Testis (tissue), 3 donors: ENCODE data around the gene GORASP1. TPM values are rescaled to one million over a fixed set of nuclear protein-coding genes. Genes with fewer than 3 reads are reported as not detected.

ENCODE experiments used
- DNase-seq: peaks from one replicate; pipeline ENCODE4 v3.0.0-alpha.2; 2019
- H3K27ac ChIP-seq, 2 donors: fragments of 200-600 bp; sonication (generic); one replicate each; pipeline ENCODE4 v1.5.1; 2019
- H3K27me3 ChIP-seq: fragments of 200-600 bp; sonication (generic); one replicate; pipeline ENCODE4 v1.5.1; 2019
- H3K36me3 ChIP-seq: fragments of 200-600 bp; sonication (generic); one replicate; pipeline ENCODE4 v1.5.1; 2017; ENCODE audit warnings: low read depth; ENCODE audit errors: missing control alignments
- H3K4me1 ChIP-seq: fragments of 200-600 bp; sonication (generic); one replicate; pipeline ENCODE4 v1.5.1; 2019
- H3K4me3 ChIP-seq, 2 donors: fragments of 200-600 bp; sonication (generic); one replicate each; pipeline ENCODE4 v1.5.1; 2017 to 2019
- H3K9me3 ChIP-seq: fragments of 200-600 bp; sonication (generic); one replicate; pipeline ENCODE4 v1.5.1; 2017
- POLR2A ChIP-seq: fragments of 450-650 bp; IDR thresholded peaks from one replicate; pipeline ENCODE4 v1.6.1; 2017; ENCODE audit warnings: antibody characterized with exemption, mild to moderate bottlenecking, moderate library complexity
- WGBS, 2 donors: methylation state at CpG; one replicate each; pipeline ENCODE4 v1.1.5; 2018; 5-methylcytosine and 5-hydroxymethylcytosine counted together
- intact Hi-C: fragments of 100-400 bp; cut with DNase I; formaldehyde crosslinking; loops from one replicate; pipeline ENCODE4 v1.15.1; 2023; ENCODE audit warnings: low total_unique reads
- polyA plus RNA-seq: library from polyadenylated mRNA; stranded (reverse); fragments of 350-450 nt; fragmentation: Illumina TruSeq; extraction: RNeasy Lipid Tissue Mini Kit (QIAGEN cat#74804); gene quantifications from one replicate; pipeline ENCODE4 v1.2.3, GENCODE V29; 2014; ENCODE audit warnings: low read depth, low replicate concordance; ENCODE audit not compliant: insufficient read depth
- total RNA-seq, 2 donors: library from RNA; depleted of rRNA; stranded (reverse); fragments of >200 nt; gene quantifications; one replicate each; pipeline ENCODE4 v1.2.3, GENCODE V29; 2016
- TF ChIP-seq, protein P1 (sequence below), 3 experiments: fragments of 450-650 bp in 2 of 3; fragments of 200-600 bp in 1 of 3; sonication (generic) in 1 of 3; IDR thresholded peaks; one replicate each; pipeline ENCODE4 v1.5.1; 2016 to 2019; ENCODE audit warnings: antibody characterized with exemption in 3 of 3, mild to moderate bottlenecking in 2 of 3, moderate library complexity in 1 of 3

GORASP1 gene
- total and polyA plus RNA-seq, 3 donors from 2014 or later = 69.5 to 92.1 (median 75.3) TPM

DNA sequence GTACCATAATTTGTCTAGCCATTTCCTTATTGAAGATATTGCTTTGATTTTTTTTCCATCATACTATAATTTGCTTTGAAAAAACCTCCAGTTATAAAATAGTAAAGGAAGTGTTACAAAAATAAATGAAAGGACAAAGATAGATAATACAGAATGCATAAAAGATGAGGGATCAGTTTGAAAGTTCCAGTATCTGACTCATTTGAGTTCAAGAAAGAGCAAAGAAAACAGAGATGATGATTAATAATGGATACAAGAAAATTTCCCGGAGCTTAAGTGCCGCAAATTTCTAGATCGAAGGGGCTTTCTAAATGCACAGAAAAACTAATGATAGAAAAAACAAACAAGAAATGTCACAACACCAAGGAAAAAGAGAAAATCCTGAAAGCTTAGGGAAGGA, 51.3 kb downstream of the GORASP1 start:
- H3K27ac ChIP-seq = no peak overlapping the region
- no peak for DNase-seq

DNA sequence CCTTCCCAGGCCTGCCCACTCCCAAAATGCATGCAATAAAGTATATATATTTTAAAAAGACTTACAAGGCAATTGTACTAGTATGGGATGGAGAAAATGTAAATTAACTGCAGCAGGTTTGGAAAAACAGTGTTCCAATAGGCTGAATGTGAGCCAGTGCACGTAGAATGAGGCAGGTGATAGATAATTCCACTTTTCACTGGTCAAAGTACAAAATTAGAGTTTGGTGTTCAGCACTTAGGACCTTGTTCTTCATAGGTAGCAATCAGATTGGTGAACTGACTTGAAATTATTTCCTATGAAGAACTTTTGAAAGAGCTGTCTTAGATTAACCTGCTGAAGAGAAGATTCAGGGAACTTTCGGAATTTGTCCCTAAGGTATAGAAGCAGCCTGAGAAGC, 53.7 kb downstream of the GORASP1 start:
- DNase-seq = no peak
- peaks cover 12% of the 10 kb centered on the region for H3K4me1 ChIP-seq
- no peak overlapping the region for H3K27ac ChIP-seq
- WGBS, 2 donors = 69 to 70% methylated on average over 2 of the region's 2 CpGs
- no peaks in the 10 kb centered on the region for H3K27me3 ChIP-seq
- no peaks in the 10 kb centered on the region for H3K36me3 ChIP-seq
- no peak for TF ChIP-seq POLR2A
- TF ChIP-seq, protein P1, sequence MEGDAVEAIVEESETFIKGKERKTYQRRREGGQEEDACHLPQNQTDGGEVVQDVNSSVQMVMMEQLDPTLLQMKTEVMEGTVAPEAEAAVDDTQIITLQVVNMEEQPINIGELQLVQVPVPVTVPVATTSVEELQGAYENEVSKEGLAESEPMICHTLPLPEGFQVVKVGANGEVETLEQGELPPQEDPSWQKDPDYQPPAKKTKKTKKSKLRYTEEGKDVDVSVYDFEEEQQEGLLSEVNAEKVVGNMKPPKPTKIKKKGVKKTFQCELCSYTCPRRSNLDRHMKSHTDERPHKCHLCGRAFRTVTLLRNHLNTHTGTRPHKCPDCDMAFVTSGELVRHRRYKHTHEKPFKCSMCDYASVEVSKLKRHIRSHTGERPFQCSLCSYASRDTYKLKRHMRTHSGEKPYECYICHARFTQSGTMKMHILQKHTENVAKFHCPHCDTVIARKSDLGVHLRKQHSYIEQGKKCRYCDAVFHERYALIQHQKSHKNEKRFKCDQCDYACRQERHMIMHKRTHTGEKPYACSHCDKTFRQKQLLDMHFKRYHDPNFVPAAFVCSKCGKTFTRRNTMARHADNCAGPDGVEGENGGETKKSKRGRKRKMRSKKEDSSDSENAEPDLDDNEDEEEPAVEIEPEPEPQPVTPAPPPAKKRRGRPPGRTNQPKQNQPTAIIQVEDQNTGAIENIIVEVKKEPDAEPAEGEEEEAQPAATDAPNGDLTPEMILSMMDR (IDR thresholded peaks at IDR 0.05) = no peak
- no peaks in the 10 kb centered on the region for H3K9me3 ChIP-seq
- H3K4me3 ChIP-seq = no peak overlapping the region
- intact Hi-C loops = no loop called here

More for the DNA sequence above, 51.3 kb downstream of the GORASP1 start:
- 87 to 89% methylated on average over 3 of the region's 3 CpGs for WGBS, 2 donors
- intact Hi-C loops = no loop called here
- H3K4me1 ChIP-seq = peaks cover 8% of the 10 kb centered on the region
- H3K9me3 ChIP-seq = no peaks in the 10 kb centered on the region
- no peak overlapping the region for H3K4me3 ChIP-seq
- H3K36me3 ChIP-seq = no peaks in the 10 kb centered on the region
- TF ChIP-seq, protein P1 (IDR thresholded peaks at IDR 0.05) = no peak
- TF ChIP-seq POLR2A = no peak
- no peaks in the 10 kb centered on the region for H3K27me3 ChIP-seq

DNA sequence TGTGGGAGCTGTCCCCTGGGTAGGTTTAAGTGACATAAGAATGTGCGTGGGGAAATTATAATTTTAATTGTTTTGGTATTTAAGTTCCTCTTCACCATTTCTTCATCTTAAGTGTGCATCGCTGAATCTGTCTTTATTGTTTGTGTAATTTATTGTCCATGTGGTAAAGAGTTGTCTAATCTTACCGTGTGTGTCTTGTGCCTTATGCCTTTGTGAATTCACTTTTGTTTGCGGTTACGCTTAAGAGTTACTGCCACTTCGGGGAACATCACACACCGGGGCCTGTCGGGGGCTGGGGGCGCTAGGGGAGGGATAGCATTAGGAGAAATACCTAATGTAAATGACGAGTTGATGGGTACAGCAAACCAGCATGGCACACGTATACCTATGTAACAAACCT, 54.8 kb downstream of the GORASP1 start:
- WGBS, 2 donors = 0 to 3% methylated on average over 11 of the region's 11 CpGs

DNA sequence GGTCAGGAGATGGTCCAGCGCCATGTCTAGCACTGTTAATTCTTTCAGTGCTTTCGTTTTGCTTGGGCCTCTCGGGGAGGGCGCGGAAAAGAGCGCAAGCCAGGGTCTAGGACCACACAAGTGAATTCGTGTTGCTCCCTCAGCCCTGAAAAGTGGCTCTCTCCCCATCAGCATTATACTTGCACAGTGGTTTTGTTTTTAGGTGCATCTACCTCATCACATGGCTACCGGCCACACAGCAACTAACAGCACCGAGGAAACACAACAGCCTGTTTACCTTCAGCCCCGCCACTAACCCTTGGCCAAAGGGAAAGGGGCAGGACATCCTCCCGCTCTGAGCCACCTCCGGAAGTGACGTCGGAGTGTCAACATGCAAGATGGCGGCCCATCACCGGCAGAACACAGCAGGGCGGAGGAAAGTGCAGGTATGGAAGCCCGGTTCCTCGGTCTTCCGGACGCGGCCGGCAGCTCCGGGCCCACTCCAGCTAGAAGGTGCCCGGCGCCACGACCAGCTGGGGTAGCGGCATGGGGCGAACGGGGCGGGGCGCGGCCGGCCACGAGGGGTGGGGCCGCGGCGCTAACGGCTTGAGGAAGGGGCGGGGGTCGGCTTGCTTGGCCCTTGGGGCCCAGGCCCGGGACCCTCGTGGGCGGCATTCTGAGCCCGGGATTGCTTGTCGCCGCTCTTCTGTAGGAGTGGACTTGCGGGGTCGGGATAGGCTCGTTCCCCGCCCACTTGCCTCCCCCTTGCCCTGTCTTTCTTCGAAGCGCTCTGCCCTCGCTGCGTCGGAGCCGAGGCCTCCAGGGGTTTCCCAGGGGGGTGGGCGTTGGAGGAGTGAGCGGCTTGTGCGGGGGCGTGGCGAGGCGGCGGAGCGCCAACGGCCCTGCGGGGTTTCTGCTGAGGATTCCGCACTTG, 55.5 kb downstream of the GORASP1 start, which contains the start of the genes SCN11A and WDR48:
TSS of gene SCN11A (minus strand) at position 296 of the 913 bp plus-strand sequence. CDS start 101,582 bp downstream, outside the sequence.
TSS of gene WDR48 (plus strand) at position 368 of the 913 bp plus-strand sequence. CDS start at position 378, 10 bp downstream.
- intact Hi-C loops = no loop called here

More for the DNA sequence above, 54.8 kb downstream of the GORASP1 start:
- Histone ChIP-seq H3K9me3 (no peaks in the 10 kb centered on the region), H3K4me3 (peak overlapping the region; percentile 91 to 99), H3K27me3 (no peaks in the 10 kb centered on the region), H3K4me1 (peaks cover 12% of the 10 kb centered on the region), H3K27ac (peak overlapping the region; percentile 91 to 98), H3K36me3 (no peaks in the 10 kb centered on the region)
- TF ChIP-seq, protein P1 (IDR thresholded peaks at IDR 0.05) = no peak
- no peak for TF ChIP-seq POLR2A
- intact Hi-C loops = no loop called here
- DNase-seq = no peak

More for the DNA sequence above, 55.5 kb downstream of the GORASP1 start, which contains the start of the genes SCN11A and WDR48:
- H3K4me3 ChIP-seq = peak within 1 kb of the TSS; percentile 91 to 99
- H3K36me3 ChIP-seq = no peaks in the 10 kb centered on the region
- peak within 1 kb of the TSS; percentile 91 to 98 for H3K27ac ChIP-seq
- H3K27me3 ChIP-seq = no peaks in the 10 kb centered on the region
- peak; percentile 98 for DNase-seq
- WGBS, 2 donors = 0% methylated on average over 23 to 68 of the region's 68 CpGs
- H3K9me3 ChIP-seq = no peaks in the 10 kb centered on the region
- peak; percentile 64 for TF ChIP-seq POLR2A
- TF ChIP-seq, protein P1 (IDR thresholded peaks at IDR 0.05) = no peak
- H3K4me1 ChIP-seq = peaks cover 12% of the 10 kb centered on the region
